ENCODE measurements around the gene MAP3K1.

GRCh38 chr5:56896763-56897162 is 81.4 kb downstream of the MAP3K1 start:
- TF ChIP-seq, protein P1, sequence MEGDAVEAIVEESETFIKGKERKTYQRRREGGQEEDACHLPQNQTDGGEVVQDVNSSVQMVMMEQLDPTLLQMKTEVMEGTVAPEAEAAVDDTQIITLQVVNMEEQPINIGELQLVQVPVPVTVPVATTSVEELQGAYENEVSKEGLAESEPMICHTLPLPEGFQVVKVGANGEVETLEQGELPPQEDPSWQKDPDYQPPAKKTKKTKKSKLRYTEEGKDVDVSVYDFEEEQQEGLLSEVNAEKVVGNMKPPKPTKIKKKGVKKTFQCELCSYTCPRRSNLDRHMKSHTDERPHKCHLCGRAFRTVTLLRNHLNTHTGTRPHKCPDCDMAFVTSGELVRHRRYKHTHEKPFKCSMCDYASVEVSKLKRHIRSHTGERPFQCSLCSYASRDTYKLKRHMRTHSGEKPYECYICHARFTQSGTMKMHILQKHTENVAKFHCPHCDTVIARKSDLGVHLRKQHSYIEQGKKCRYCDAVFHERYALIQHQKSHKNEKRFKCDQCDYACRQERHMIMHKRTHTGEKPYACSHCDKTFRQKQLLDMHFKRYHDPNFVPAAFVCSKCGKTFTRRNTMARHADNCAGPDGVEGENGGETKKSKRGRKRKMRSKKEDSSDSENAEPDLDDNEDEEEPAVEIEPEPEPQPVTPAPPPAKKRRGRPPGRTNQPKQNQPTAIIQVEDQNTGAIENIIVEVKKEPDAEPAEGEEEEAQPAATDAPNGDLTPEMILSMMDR (conservative IDR thresholded peaks at IDR 0.05; ENCODE audit: low read depth in 2 of 2) = no peak
- no peak for TF ChIP-seq CREB1 (CRISPR knock-in tag; IDR thresholded peaks at IDR 0.05; ENCODE audit: low read depth)
- no peak for TF ChIP-seq JUNB (IDR thresholded peaks at IDR 0.05; ENCODE audit: unreplicated experiment)
- TF ChIP-seq, protein P2, sequence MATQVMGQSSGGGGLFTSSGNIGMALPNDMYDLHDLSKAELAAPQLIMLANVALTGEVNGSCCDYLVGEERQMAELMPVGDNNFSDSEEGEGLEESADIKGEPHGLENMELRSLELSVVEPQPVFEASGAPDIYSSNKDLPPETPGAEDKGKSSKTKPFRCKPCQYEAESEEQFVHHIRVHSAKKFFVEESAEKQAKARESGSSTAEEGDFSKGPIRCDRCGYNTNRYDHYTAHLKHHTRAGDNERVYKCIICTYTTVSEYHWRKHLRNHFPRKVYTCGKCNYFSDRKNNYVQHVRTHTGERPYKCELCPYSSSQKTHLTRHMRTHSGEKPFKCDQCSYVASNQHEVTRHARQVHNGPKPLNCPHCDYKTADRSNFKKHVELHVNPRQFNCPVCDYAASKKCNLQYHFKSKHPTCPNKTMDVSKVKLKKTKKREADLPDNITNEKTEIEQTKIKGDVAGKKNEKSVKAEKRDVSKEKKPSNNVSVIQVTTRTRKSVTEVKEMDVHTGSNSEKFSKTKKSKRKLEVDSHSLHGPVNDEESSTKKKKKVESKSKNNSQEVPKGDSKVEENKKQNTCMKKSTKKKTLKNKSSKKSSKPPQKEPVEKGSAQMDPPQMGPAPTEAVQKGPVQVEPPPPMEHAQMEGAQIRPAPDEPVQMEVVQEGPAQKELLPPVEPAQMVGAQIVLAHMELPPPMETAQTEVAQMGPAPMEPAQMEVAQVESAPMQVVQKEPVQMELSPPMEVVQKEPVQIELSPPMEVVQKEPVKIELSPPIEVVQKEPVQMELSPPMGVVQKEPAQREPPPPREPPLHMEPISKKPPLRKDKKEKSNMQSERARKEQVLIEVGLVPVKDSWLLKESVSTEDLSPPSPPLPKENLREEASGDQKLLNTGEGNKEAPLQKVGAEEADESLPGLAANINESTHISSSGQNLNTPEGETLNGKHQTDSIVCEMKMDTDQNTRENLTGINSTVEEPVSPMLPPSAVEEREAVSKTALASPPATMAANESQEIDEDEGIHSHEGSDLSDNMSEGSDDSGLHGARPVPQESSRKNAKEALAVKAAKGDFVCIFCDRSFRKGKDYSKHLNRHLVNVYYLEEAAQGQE (IDR thresholded peaks at IDR 0.05; ENCODE audit: unreplicated experiment) = no peak

Data from GM23338 (cell line).